GM18499 (cell line): ENCODE measurements around the gene SUCNR1.
"Not testable (repeated sequence)": the region's sequence is repeated elsewhere in the genome, so short reads cannot be mapped to it uniquely, and the experiment has no call there.

Source experiments
- ATAC-seq: cut with Tn5 transposase; IDR thresholded peaks from one replicate; pipeline ENCODE4 v1.9.1; 2021; ENCODE audit warnings: moderate number of reproducible peaks; ENCODE audit not compliant: insufficient read depth, unreplicated experiment

SUCNR1 gene

GRCh38 chr3:151869181-151869580 is 4.3 kb upstream of the SUCNR1 start:
- no peak for ATAC-seq

GRCh38 chr3:151871639-151872468 is 1.6 kb upstream of the SUCNR1 start:
- peak; percentile 79 for ATAC-seq

DNA sequence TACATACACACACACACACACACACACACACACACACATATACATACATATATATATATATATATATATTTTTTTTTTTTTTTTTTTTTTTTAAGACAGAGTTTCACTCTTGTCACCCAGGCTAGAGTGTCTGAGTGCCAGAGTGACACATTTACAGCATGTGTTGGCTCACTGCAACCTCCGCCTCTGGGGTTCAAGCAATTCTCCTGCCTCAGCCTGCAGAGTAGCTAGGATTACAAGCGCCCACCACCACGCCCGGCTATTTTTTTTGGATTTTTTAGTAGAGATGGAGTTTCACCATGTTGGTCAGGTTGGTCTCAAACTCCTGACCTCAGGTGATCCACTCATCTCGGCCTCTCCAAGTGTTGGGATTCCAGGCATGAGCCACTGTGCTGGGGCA is 636 bp downstream of the SUCNR1 start:
- ATAC-seq: not testable (repeated sequence)

- no peak for ATAC-seq
These were observed 2.3 kb downstream of the SUCNR1 start for GRCh38 chr3:151875759-151876158.

GRCh38 chr3:151877269-151877668 is 3.8 kb downstream of the SUCNR1 start:
- ATAC-seq: no peak

DNA sequence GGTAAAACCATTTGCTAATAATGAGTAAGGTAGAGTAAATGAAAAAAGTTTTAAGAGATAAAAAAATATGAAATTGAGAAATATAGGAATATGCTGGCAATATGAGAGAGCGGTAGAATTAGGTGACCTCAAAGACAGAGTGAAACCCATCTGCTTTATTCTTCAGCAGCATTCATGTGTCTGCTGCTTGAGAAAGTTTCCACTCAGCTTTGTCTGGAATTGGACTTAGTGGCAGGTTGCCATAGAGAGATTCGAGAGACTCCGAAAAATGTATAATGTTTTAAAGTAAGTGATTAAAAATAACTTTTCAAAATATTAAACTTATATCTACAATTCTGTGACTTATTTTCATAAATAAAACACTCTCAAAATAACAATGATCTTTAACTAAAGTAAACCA is 5.0 kb downstream of the SUCNR1 start:
- ATAC-seq: no peak

DNA sequence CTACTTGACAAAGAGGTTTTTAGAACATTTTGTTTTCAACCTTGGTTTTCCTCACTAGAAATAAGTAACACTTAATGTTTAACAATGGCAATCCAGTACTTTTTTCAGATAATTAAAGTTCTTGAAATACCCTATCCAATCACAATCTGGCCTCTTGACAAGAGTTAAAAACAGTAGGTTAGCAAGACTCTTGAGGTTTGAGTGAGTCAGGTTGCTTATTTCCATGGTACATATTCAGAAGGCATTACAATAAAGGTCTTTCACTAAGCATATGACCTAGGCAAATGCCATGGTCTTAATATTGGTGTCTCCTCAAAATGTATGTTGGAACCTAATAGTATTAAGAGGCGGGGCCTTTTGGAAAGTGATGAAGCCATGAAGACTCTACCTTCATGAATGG is 5.6 kb downstream of the SUCNR1 start:
- no peak for ATAC-seq

- peak; percentile 48 for ATAC-seq
These were observed 6.4 kb downstream of the SUCNR1 start for GRCh38 chr3:151879679-151880415.

GRCh38 chr3:151880416-151880690 is 6.9 kb downstream of the SUCNR1 start:
- ATAC-seq: no peak

DNA sequence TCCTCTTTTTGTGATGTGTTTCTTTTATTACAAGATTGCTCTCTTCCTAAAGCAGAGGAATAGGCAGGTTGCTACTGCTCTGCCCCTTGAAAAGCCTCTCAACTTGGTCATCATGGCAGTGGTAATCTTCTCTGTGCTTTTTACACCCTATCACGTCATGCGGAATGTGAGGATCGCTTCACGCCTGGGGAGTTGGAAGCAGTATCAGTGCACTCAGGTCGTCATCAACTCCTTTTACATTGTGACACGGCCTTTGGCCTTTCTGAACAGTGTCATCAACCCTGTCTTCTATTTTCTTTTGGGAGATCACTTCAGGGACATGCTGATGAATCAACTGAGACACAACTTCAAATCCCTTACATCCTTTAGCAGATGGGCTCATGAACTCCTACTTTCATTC is 7.7 kb downstream of the SUCNR1 start:
- ATAC-seq: no peak

- ATAC-seq: not testable (repeated sequence)
These were observed 12.0 kb downstream of the SUCNR1 start for GRCh38 chr3:151885397-151885796.

- not testable (repeated sequence) for ATAC-seq
These were observed 14.2 kb downstream of the SUCNR1 start for GRCh38 chr3:151887450-151888211.

- no peak for ATAC-seq
These were observed 17.3 kb downstream of the SUCNR1 start for GRCh38 chr3:151890721-151891141.

- ATAC-seq: no peak
These were observed 18.3 kb downstream of the SUCNR1 start for GRCh38 chr3:151891721-151892120.

DNA sequence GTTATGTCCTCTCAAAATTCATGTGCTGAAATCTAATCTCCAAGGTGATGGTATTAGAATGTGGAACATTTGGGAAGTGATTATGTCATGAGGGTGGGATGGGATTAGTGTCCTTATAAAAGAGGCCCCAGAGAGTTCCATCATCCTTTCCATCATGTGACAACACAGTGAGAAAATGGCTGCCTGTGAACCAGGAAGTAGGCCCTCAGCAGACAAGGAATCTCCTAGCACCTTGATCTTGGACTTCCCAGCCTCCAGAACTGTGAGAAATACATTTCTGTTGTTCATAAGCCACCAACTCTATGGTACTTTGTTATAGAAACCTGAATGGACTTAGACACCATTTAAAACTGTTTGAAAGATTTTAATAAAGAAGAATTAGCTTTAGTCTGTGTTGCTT is 20.8 kb downstream of the SUCNR1 start:
- no peak for ATAC-seq

DNA sequence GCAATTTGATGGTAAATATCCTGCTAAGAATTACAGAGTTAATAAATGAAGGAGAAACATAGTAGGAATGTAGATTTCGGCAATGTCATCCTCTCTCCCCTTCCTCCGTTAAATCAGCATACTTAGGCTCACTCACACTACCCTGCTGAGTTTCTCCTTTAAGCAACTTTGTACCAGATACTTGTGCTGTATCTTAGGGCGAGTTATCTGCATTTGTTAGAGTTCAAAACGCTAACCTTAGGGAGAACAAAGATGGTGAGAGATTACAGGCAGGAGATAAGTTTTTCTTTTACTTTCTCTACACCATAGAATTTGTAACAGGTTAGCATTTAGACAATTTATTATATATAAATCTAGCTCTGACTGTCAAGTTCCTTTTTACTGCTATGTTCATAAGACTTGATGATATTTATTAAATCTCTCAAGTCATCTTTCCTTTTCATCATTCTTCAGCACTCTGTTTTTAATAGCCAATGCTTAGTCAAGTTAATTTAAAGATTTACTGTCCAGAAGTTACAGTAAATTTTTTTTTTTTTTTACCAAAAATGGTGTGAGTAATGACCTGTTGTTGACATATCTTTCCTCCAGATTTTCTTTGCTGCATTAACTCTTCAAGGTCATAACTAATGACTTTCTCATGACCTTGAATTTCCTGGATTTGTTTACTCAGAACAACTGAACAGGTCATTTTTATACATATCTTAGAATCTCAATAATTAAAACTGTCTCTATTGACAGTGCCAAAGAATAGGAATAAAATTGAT is 22.2 kb downstream of the SUCNR1 start:
- no peak for ATAC-seq

- ATAC-seq: no peak
These were observed 23.0 kb downstream of the SUCNR1 start for GRCh38 chr3:151896246-151897012.

- not testable (repeated sequence) for ATAC-seq
These were observed 24.7 kb downstream of the SUCNR1 start for GRCh38 chr3:151898121-151898520.

DNA sequence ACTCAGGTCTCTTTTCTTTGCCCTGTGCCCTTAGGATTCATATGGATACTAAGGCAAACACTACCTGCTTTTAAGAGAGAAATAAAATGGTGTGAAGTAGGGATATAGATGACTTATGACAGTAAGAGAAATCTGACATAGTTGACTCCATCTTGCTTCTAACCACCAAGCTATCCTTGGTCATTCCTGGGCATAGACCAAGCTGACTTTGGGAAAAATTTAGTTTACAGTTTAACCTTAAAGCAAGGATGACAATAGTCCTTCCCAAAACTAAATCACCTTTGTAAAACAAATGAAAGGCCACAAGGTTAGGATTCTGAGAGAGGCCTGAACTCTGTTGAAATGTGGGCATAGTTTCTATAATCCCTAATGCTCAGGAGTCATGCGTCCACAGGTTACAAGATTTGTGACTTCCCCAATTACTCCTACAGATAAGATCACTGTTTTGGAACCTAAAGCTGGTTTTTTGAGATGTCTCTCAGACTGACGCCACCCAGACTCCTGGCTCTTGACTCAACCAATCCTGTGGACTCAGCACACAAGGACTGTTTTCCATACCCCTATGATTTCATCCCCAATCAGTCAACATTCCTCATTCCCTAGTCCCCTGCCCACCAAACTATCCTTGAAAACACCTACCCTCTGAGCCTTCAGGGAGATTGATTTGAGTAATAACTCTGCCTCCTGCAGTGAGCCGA is 25.3 kb downstream of the SUCNR1 start:
- not testable (repeated sequence) for ATAC-seq
